ENCODE measurements around the gene APOA4. TPM values are rescaled to one million over a fixed set of nuclear protein-coding genes. Genes with fewer than 3 reads are reported as not detected.
A peak's percentile ranks its signal among the peaks of the same experiment; 100 is the strongest.

The APOA4 gene
- total and polyA plus RNA-seq, 2 of the 13 experiments (the other 11 are each of a cell fraction or from before 2014, with no cell fraction given) = 3.8 to 7.2 TPM

GRCh38 chr11:116835791-116836631 is 12.9 kb upstream of the APOA4 start (continued):
- TF ChIP-seq SOX6 (IDR thresholded peaks at IDR 0.05) (no peak), SOX6 (CRISPR knock-in tag; IDR thresholded peaks at IDR 0.05) (peak; percentile 44), ETS1 (CRISPR knock-in tag; IDR thresholded peaks at IDR 0.05) (peak; percentile 73; the same call in 1 of the 2 replicates), MXI1 (IDR thresholded peaks at IDR 0.05; ENCODE audit: borderline replicate concordance, low read depth, low read length) (peak; percentile 38; the same call in 1 of the 3 replicates), AHR (CRISPR knock-in tag; IDR thresholded peaks at IDR 0.05) (peak; percentile 71), REPIN1 (CRISPR knock-in tag; IDR thresholded peaks at IDR 0.05; ENCODE audit: borderline replicate concordance, low read depth) (peak; percentile 58), ZNF33A (CRISPR knock-in tag; IDR thresholded peaks at IDR 0.05; ENCODE audit: borderline replicate concordance) (no peak), RXRA (CRISPR knock-in tag; IDR thresholded peaks at IDR 0.05) (peak; percentile 43; the same call in 1 of the 2 replicates), PRPF4 (IDR thresholded peaks at IDR 0.05; ENCODE audit: low read depth, low read length, poor library complexity, severe bottlenecking) (no peak), NR0B2 (CRISPR knock-in tag; IDR thresholded peaks at IDR 0.05) (peak; percentile 63; the same call in 1 of the 2 replicates)
- TF ChIP-seq, protein P1, sequence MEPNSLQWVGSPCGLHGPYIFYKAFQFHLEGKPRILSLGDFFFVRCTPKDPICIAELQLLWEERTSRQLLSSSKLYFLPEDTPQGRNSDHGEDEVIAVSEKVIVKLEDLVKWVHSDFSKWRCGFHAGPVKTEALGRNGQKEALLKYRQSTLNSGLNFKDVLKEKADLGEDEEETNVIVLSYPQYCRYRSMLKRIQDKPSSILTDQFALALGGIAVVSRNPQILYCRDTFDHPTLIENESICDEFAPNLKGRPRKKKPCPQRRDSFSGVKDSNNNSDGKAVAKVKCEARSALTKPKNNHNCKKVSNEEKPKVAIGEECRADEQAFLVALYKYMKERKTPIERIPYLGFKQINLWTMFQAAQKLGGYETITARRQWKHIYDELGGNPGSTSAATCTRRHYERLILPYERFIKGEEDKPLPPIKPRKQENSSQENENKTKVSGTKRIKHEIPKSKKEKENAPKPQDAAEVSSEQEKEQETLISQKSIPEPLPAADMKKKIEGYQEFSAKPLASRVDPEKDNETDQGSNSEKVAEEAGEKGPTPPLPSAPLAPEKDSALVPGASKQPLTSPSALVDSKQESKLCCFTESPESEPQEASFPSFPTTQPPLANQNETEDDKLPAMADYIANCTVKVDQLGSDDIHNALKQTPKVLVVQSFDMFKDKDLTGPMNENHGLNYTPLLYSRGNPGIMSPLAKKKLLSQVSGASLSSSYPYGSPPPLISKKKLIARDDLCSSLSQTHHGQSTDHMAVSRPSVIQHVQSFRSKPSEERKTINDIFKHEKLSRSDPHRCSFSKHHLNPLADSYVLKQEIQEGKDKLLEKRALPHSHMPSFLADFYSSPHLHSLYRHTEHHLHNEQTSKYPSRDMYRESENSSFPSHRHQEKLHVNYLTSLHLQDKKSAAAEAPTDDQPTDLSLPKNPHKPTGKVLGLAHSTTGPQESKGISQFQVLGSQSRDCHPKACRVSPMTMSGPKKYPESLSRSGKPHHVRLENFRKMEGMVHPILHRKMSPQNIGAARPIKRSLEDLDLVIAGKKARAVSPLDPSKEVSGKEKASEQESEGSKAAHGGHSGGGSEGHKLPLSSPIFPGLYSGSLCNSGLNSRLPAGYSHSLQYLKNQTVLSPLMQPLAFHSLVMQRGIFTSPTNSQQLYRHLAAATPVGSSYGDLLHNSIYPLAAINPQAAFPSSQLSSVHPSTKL (CRISPR knock-in tag; IDR thresholded peaks at IDR 0.05) = peak; percentile 38; the same call in 1 of the 2 replicates
- TF ChIP-seq, protein P2, sequence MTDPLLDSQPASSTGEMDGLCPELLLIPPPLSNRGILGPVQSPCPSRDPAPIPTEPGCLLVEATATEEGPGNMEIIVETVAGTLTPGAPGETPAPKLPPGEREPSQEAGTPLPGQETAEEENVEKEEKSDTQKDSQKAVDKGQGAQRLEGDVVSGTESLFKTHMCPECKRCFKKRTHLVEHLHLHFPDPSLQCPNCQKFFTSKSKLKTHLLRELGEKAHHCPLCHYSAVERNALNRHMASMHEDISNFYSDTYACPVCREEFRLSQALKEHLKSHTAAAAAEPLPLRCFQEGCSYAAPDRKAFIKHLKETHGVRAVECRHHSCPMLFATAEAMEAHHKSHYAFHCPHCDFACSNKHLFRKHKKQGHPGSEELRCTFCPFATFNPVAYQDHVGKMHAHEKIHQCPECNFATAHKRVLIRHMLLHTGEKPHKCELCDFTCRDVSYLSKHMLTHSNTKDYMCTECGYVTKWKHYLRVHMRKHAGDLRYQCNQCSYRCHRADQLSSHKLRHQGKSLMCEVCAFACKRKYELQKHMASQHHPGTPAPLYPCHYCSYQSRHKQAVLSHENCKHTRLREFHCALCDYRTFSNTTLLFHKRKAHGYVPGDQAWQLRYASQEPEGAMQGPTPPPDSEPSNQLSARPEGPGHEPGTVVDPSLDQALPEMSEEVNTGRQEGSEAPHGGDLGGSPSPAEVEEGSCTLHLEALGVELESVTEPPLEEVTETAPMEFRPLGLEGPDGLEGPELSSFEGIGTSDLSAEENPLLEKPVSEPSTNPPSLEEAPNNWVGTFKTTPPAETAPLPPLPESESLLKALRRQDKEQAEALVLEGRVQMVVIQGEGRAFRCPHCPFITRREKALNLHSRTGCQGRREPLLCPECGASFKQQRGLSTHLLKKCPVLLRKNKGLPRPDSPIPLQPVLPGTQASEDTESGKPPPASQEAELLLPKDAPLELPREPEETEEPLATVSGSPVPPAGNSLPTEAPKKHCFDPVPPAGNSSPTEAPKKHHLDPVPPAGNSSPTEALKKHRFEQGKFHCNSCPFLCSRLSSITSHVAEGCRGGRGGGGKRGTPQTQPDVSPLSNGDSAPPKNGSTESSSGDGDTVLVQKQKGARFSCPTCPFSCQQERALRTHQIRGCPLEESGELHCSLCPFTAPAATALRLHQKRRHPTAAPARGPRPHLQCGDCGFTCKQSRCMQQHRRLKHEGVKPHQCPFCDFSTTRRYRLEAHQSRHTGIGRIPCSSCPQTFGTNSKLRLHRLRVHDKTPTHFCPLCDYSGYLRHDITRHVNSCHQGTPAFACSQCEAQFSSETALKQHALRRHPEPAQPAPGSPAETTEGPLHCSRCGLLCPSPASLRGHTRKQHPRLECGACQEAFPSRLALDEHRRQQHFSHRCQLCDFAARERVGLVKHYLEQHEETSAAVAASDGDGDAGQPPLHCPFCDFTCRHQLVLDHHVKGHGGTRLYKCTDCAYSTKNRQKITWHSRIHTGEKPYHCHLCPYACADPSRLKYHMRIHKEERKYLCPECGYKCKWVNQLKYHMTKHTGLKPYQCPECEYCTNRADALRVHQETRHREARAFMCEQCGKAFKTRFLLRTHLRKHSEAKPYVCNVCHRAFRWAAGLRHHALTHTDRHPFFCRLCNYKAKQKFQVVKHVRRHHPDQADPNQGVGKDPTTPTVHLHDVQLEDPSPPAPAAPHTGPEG (CRISPR knock-in tag; IDR thresholded peaks at IDR 0.05) = peak; percentile 76; the same call in 1 of the 2 replicates
- TF ChIP-seq, protein P3, sequence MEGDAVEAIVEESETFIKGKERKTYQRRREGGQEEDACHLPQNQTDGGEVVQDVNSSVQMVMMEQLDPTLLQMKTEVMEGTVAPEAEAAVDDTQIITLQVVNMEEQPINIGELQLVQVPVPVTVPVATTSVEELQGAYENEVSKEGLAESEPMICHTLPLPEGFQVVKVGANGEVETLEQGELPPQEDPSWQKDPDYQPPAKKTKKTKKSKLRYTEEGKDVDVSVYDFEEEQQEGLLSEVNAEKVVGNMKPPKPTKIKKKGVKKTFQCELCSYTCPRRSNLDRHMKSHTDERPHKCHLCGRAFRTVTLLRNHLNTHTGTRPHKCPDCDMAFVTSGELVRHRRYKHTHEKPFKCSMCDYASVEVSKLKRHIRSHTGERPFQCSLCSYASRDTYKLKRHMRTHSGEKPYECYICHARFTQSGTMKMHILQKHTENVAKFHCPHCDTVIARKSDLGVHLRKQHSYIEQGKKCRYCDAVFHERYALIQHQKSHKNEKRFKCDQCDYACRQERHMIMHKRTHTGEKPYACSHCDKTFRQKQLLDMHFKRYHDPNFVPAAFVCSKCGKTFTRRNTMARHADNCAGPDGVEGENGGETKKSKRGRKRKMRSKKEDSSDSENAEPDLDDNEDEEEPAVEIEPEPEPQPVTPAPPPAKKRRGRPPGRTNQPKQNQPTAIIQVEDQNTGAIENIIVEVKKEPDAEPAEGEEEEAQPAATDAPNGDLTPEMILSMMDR (CRISPR knock-in tag; IDR thresholded peaks at IDR 0.05) = peak; percentile 86

All from HepG2 (cell line).